ENCODE data around the gene PASK.
"Not testable (repeated sequence)": the region's sequence is repeated elsewhere in the genome, so short reads cannot be mapped to it uniquely, and the experiment has no call there.

Gene PASK

DNA sequence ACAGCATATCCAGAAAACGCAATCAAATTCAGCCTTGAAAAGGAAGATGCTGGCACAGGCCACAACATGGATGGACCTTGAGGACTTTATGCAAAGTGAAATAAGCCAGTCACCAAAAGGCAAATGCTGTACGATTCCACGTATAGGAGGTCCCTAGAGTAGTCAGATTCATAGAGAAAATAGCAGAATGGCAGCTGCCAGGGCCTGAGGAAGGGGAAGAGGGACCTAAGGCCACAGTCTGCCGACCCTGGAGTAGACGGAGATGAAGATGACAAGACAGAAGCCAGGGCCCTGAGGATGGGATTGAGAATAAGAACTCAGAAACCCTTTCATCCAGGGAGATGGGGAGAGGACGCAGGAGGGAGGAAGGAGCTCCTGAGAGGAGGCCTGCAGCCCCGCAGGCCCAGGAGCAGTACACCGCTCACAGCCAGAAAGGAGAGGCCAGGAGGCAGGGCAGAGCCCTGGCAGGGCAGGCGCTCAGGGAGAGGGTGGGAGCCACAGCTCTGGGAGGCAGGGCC, 39.1 kb downstream of the PASK start:
- DNase-seq (ENCODE audit: low spot score) = no peak
- TF ChIP-seq, protein P1, sequence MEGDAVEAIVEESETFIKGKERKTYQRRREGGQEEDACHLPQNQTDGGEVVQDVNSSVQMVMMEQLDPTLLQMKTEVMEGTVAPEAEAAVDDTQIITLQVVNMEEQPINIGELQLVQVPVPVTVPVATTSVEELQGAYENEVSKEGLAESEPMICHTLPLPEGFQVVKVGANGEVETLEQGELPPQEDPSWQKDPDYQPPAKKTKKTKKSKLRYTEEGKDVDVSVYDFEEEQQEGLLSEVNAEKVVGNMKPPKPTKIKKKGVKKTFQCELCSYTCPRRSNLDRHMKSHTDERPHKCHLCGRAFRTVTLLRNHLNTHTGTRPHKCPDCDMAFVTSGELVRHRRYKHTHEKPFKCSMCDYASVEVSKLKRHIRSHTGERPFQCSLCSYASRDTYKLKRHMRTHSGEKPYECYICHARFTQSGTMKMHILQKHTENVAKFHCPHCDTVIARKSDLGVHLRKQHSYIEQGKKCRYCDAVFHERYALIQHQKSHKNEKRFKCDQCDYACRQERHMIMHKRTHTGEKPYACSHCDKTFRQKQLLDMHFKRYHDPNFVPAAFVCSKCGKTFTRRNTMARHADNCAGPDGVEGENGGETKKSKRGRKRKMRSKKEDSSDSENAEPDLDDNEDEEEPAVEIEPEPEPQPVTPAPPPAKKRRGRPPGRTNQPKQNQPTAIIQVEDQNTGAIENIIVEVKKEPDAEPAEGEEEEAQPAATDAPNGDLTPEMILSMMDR (IDR thresholded peaks at IDR 0.05; ENCODE audit: extremely low read depth, missing control alignments) = no peak

DNA sequence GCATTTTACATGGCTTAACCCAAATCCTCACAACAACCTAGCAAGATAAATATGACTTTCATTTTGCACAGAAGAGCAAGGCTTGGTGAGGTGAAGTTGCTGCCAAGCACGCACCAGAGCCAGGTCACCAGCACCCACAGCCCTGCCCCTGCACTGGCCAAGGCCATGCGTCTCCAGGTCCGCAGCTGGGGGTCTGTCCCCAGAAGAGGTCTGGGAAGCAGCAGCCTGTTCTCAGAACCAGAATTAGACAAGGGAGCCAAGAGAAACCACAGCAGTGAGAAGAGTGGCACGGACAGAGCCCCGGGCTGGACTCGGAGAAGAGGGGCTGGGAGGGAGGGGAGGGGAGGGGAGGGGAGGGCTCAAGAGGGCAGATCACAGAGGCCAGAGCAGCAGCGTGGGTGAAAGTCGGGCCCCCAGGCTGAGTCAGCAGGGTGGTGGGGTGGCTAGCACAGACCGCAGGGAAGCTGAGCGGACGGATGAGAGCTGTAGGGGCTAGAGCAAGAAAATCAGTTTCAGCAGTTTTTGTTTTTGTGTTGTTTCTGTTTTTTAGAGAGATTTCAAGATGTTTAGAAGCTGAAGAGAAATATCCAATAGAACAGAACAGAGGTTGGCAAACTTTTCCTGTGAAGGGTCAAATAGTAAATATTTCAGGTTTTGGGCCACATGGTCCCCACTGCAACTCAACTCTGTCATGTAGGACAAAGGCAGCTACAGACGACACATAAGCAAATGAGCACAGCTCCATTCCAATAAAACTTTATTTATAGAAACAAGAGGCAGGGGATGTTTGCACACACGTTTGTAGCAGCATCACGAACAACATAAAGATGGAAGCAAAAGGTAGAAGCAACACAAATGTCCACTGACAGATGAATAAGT, 39.8 kb downstream of the PASK start:
- DNase-seq (ENCODE audit: low spot score) = no peak
- TF ChIP-seq, protein P1 (IDR thresholded peaks at IDR 0.05; ENCODE audit: extremely low read depth, missing control alignments) = no peak

DNA sequence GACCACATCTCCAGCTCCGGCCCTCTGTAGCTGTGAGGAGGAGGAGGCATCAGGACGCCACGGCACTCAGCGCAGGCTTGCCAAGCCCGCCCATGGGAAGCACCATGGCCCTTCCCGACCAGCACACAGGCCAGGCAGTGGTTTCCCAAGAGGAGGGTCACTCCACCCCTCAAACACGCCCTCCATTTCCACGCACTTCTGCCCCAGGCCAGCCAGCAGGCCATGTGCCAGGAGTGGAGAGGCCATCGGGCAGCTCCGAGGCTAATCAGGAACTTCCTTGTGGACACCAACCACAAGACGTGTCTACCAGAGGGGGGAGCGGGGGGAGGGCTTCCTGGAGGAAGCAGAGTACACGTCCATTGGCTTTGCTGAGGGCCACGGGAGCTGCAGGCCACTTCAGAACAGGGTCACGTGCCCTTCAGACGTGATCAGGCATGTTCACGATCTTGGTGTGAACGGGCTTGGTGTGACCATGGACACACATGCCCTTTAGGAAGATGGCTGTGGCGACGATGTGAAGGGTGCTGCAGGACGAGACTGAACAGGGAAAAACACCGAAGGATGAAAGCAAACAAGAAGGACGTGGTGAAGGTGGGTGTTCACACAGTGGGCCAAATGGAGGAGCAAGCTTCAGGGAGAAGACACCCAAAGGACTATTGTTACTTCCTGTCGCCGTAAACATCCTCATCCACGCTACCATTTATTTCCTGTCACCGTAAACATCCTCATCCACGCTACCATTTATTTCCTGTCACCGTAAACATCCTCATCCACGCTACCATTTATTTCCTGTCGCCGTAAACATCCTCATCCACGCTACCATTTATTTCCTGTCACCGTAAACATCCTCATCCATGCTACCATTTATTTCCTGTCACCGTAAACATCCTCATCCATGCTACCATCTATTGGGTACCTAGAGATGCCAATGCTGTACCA, 40.7 kb downstream of the PASK start:
- TF ChIP-seq, protein P1 (IDR thresholded peaks at IDR 0.05; ENCODE audit: extremely low read depth, missing control alignments) = no peak
- no peak for DNase-seq (ENCODE audit: low spot score)

DNA sequence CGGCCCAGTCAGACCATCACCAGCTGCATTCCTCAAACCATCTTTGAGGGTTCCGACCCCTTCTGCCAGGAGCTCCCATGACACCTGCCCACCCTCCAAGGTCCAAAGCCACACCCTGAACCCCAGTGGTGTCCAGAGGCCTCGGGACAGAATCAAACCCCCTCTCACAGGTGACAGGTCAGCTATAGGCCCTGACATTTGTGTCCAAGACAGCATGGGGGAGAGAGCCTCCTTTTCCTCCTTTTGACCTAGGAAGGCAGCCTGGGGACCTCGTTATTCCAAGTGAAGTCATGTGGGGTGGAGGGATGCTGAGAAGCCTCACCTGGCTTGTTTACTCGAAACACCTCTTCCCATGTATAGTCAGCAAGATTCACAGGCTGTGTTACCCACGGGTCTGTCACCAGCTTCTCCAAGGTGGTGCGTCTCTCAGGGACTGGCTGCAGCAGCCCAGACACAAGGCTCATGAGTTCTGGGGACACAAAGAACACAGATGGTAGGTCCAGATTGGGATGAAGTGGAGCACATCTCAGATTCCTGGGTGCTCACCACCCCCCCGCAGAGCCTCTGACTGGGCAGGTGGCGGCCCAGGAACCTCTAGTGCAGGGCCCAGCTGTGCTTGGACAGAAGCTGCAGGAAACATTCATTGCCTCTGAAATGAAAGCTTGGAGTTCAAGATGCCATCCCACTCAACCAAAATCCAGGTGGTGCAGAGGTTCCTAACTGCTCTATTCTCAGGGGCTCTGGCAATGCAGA, 42.1 kb downstream of the PASK start:
- TF ChIP-seq, protein P1 (IDR thresholded peaks at IDR 0.05; ENCODE audit: extremely low read depth, missing control alignments) = no peak
- no peak for DNase-seq (ENCODE audit: low spot score)

DNA sequence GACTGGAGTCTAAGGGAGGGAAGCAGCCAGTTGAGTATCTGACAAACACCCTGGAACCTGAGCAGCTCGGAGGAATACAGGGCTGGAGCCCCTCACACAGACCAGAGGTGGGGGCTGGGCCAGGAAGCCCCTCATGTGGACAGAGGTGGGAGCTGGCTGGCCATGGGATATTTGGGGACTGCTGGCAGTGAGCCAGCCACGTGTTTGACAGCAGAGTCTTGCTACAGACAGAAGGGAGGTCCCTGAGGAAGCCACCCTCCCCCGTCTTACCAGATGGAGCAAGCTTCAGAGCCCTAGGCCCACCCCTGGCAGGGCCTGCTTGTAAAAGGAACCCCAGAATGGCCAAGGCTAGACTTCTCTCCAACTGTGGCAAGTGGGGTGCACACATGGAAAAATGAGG, 43.6 kb downstream of the PASK start:
- TF ChIP-seq, protein P1 (IDR thresholded peaks at IDR 0.05; ENCODE audit: extremely low read depth, missing control alignments) = no peak
- DNase-seq (ENCODE audit: low spot score) = no peak

DNA sequence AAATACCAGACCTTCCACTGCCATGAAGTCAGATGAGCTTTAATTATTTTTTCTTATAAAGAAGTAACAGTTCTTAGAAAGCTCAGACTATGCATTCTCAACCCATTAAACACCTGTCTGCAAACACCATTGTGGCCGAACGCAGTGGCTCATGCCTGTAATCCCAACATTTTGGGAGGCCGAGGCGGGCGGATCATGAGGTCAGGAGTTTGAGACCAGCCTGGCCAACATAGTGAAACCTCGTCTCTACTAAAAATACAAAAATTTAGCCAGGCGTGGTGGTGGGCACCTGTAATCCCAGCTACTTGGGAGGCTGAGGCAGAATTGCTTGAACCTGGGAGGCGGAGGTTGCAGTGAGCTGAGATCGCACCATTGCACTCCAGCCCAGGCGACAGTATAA, 44.7 kb downstream of the PASK start:
- DNase-seq (ENCODE audit: low spot score) = not testable (repeated sequence)

DNA sequence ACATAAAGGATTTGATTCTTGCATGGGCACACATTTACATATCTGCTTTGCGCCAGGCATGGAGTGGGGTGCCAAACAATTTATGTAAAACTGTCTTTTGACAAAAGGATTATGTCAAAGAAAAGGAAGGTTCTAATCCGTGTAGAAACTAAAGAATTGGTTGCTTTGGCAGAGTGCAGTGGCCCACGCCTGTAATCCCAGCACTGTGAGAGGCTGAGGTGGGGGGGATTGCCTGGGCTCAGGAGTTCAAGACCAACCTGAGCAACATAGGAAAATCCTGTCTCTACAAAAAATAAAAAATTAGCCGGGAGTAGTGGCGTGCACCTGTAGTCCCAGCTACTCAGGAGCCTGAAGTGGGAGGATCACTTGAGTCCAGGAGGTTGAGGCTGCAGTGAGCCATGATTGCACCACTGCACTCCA, 46.1 kb downstream of the PASK start:
- TF ChIP-seq, protein P1 (IDR thresholded peaks at IDR 0.05; ENCODE audit: extremely low read depth, missing control alignments) = no peak
- no peak for DNase-seq (ENCODE audit: low spot score)

All from GM20000 (cell line).